Dermis blood vessel endothelial cell (primary cell): ENCODE measurements around the gene ECEL1. TPM values are rescaled to one million over a fixed set of nuclear protein-coding genes. Genes with fewer than 3 reads are reported as not detected.

Source experiments
- DNase-seq: peaks from one replicate; pipeline ENCODE4 v3.0.0; 2010
- total RNA-seq: library from RNA; depleted of rRNA; stranded (reverse); fragments of >200 nt; gene quantifications from 2 replicates; pipeline ENCODE4 v1.2.3, GENCODE V29; 2014

The ECEL1 gene
- total RNA-seq, 1 donor from 2014 or later: not detected

DNA sequence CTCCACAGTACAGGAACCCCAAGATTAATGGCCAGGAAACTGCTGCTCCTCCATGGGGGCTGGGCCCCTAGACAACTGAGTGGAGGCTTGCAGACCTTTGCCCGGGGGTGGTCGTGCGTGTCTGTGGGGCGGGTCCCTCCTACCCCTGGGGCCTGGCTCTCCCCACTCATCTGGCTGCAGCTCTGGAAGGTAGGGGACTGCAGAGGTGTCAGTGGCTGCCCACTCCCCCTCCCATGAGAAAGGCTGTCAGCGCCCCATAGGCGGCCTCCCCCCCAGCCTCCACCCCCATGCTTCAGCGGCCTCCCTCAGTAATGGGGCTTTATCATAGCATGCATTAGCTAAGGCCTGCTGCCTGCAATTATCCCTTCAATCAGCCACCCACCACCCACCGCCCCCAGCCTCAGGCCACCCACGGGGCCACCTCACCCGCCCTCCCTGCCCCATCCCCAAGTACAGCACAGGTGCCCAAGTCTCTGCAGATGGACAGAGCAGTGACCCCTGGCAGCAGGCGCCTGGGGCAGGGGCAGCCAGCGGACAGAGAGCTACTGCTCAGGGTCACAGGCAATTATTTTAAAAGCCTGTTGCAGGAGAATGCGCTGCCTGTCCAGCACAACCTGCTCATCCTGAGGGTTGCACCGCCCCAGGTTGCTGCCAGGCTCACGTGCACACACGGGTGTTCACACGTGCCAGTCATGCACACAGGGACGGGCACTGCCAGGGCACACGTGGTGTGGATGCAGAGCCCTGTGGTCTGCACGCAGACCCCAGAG lies 9.1 kb upstream of the ECEL1 start:
- DNase-seq: no peak

GRCh38 chr2:232495292-232495691 lies 7.7 kb upstream of the ECEL1 start:
- DNase-seq: no peak

GRCh38 chr2:232494542-232494941 lies 6.9 kb upstream of the ECEL1 start:
- no peak for DNase-seq

DNA sequence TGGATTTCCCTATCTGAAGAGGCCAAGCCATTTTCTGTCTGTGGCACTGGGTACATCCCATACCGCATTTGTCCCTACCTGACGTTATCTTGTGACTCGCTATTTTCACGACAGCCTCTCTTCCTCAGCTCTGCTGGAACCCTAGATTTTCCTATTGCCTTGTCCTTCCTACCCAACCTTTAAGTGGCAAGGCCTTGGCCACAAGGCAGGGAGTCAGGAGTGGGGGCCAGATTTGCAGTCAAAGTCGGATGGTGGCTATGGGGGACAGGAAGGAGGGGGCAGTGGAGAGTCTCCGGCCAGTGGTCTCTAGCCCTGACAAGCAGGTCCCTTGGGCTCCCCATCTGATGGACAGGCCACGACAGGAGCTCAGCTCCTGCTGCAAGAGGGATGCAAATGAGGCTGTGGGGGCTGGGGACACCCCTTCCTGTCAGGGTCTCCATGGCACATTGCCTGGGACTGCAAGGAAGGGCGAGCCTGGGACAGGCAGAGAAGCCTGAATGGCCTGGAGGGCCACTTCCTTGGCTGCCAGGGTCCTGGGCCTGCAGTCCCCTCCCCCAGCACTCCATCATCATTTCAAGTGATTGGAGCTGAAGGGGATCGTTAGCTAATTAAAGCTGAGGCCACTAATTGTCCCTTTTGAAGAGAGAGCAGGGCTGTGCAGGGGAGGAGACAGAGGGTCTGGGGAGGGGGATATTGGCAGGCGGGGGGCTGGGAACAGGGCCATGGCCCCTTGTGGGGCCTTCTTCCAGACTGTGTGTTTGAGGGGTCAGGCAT lies 6.3 kb upstream of the ECEL1 start:
- DNase-seq: no peak

GRCh38 chr2:232492963-232493700 lies 5.5 kb upstream of the ECEL1 start:
- no peak for DNase-seq

DNA sequence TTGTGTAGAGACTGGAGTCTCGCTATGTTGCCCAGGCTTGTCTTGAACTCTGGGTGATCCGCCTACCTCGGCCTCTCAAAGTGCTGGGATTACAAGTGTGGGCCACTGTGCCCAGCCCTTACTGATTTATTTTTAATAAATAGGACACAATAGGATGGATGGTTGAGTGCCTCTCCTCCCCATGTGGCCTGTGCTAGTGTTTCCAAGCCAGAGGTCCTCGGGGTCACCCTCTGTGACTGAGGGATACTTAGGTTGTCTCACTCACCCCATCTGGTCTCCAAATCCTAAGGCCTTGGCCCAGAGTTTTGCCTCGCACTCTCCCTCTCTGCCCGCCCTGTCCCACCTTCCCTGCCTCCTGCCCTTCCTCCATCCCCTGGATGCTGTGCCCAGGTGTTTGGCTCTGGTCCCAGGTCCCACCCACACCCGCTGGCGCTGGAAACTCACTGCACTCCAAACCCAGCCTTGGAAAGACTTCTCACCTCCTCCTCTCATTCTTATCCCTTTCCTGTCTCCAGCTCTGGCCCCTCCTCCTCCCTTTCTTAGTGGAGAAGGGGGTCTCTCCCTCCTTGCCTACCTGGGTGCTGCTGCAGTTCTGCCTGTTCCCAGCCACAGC lies 4.7 kb upstream of the ECEL1 start:
- no peak for DNase-seq

- DNase-seq: no peak
These were observed 3.6 kb upstream of the ECEL1 start for GRCh38 chr2:232491139-232491780.

DNA sequence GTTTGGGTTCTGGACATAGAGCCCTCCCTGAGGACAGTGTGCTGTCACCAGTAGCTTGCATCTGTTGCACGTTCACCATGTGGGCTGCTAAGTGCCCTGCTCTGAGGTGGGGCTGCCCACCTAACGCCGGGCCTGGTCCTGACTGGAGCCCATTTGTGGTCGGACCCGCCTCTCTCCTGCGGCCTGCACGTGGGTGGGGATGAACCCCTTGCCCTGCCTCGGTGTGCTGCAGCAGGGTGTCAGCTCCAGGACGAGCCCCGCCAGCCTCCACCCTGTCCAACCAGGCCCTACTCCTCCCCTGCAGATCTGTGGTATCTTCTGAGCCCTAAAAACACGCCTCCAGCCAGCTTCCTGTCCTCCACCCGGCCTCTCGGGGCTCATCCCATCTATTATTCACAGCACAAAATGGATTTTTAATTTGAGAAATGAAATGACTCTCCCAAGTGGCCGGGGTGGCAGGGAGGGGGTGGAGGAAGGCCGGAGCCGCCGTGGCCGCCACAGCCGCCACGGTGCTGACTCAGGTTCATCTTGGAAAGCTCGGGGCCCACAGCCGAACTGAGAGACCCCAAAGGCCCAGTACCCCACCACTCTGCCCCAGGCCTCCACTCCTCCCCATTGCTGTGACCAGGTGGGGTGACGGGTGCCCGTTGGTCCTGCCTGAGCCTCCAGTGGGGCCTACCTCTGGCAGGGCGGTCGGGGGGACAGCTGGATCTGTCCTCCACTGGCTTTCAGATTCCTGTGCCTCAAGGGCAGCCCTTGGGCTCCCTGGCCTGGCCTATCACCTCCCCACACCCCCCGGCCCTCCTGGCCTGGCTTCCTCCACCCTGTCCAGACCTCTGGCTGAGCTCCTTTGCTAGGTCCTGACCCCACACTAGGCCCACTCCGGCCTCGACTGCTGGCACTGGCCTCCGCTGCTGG lies 2.8 kb upstream of the ECEL1 start:
- DNase-seq: no peak

- DNase-seq: no peak
These were observed 2.0 kb upstream of the ECEL1 start for GRCh38 chr2:232489516-232490220.

DNA sequence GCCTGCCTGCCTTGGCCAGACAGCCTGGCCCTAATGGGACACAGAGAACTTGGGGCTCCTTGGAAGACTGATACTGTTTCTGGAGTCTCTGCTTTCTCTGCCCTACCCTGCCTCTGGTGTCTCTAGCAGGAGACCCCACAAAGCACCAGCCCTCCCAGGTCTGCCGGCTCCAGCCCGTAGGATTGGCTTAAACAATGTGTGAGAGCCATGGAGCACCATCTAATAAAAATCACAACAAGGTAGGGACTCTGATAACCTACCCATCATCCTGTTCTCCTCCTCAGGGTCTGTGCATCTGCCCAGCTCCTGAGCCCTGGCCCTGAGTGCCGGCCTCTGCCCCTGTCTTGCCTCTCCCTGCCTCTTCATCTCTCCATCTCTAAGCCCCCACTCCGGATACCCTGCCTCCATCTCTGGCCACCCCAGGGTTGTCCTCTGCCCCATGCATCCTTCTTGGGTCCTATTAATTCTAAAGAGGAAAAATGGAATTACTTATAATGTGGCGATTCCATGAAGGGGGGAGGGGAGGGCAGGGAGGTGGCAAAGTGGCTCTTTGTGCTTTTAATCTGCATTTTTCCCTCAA lies 1.2 kb upstream of the ECEL1 start:
- DNase-seq: no peak

GRCh38 chr2:232488097-232488711 lies 570 bp upstream of the ECEL1 start:
- DNase-seq: no peak

GRCh38 chr2:232486558-232487384 lies 863 bp downstream of the ECEL1 start:
- no peak for DNase-seq

DNA sequence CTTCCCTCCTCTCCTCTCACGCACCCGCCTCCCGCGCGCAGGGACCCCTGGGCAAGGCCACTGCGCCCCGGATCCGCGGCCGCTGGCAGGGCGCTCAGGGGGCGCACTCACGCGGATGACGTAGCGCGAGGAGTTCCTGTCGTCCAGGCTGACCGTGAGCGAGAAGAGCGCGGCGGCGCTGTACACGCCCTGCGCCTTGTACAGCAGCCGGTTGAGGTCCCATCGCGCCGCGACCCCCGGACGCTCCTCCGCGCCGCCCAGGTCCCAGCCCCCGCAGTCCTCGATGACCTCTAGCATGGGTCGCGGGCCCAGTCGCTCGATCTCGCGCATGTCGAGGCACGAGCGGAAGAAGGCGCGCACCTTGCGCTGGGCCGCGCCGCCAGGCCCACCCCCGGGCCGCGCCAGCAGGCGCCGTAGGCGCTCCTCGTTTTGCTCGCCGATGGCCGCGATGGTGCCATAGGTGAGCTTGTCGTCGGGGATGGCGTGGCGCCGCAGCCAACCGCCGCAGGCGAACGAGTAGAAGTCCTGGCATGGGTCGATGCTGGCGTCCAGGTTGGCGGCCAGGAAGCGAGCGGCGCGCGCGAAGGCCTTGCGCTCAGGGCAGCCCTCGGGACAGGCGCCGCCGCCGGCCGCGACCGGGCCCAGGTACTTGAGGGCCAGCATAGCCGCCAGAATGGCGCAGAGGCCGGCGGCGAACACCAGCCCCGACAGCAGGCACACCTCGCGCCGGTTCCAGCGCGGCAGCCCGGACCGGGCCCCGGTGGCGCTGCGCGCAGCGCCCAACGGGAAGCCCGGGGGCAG lies 1.7 kb downstream of the ECEL1 start:
- DNase-seq: no peak

- DNase-seq: no peak
These were observed 2.3 kb downstream of the ECEL1 start for GRCh38 chr2:232485348-232485756.

DNA sequence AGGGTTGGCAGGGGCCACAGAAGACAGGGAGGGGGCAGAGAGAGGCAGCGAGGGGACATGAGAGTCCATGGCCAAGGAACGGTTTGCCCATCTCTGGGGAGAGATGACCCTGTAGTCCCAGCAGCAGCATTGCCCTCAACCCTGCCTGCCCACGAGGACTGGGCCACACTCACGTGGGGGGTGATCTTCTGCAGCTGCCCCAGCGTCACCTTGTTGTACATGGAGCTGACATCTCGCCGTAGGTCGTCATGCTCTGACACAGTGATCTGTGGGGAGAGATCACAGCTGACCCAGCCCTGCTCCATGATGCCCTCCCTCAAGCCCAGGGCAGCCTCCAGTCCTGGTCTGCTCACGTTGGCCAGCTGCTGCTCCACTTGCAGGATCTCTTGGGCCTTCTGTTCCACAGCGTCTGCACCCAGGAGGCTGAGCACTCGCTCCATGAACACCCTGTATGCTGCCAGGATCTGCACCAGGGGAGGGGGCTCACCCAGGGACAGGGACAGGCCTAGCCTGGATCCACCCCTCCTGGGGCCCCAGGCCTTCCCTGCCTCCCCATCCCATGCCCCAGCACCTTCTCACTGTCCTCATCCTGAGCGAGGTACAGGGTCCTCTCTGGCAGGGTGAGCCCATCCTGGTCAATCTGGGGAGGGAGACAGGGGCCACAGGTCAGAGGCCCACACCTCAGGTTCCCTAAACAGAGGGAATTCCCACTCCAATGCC lies 2.8 kb downstream of the ECEL1 start:
- no peak for DNase-seq

DNA sequence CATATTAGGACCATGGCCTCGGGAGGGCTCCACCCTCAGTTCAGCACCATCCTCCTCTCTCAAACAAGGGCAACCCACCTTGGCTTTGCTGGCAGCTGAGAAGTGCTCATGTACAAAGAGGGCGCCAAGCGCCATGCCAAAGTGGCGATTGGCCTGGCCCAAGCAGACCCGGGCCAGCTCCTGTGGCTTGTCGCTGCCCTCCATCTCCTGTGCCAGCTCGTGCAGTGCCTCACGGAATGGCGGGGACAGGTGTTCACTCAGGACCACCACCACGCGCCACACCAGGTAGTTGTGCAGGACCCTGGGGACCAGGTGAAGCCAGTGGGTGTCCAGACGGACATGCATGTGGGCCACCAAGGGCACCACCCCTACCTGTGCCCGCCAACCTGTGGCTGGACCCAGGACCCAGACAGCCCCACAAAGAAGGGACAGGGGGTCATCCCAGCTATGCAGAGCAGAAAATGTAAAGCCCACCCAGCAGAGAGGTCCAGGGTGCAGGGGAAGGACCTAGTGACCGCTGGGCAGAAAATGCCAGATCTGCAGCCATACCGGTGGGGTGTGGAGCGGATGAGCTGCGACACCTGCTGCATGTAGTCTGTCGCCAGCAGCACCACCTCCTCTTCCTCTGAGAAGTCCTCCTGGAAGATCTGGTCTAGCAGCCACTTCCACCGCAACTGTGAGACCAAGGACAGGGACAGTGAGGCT lies 3.6 kb downstream of the ECEL1 start:
- no peak for DNase-seq
